HEK293 (cell line): ENCODE measurements around the gene CYP24A1.
A peak's percentile ranks its signal among the peaks of the same experiment; 100 is the strongest.

Experiments
- AEBP2 ChIP-seq: fragments of 450-650 bp; formaldehyde crosslinking; IDR thresholded peaks from 2 replicates; pipeline ENCODE4 v1.5.1; 2016; ENCODE audit warnings: missing biosample characterization, missing genetic modification characterization, borderline replicate concordance
- GLI2 ChIP-seq: fragments of 450-650 bp; formaldehyde crosslinking; IDR thresholded peaks from 2 replicates; pipeline ENCODE4; 2017; ENCODE audit warnings: missing biosample characterization, missing genetic modification characterization, low read depth, borderline replicate concordance
- MYNN ChIP-seq: fragments of 450-650 bp; formaldehyde crosslinking; IDR thresholded peaks from 2 replicates; pipeline ENCODE4 v1.5.1; 2016; ENCODE audit warnings: missing biosample characterization, missing genetic modification characterization, borderline replicate concordance
- OSR2 ChIP-seq: fragments of 450-650 bp; formaldehyde crosslinking; IDR thresholded peaks from 2 replicates; pipeline ENCODE4 v1.5.1; 2016; ENCODE audit warnings: missing biosample characterization, missing genetic modification characterization
- SETDB1 ChIP-seq: IDR thresholded peaks from one replicate; pipeline ENCODE4 v1.6.1; 2017; ENCODE audit warnings: mild to moderate bottlenecking, low read length, moderate library complexity, mixed read lengths; ENCODE audit not compliant: insufficient read length
- TCF7L2 ChIP-seq: IDR thresholded peaks from 2 replicates; pipeline ENCODE4 v1.6.1; 2011; ENCODE audit warnings: low read depth, mild to moderate bottlenecking, inconsistent platforms, low read length, moderate library complexity, borderline replicate concordance
- TRIM28 ChIP-seq: IDR thresholded peaks from 2 replicates; pipeline ENCODE4 v1.6.1; 2011; ENCODE audit warnings: low read length, control low read depth, borderline replicate concordance
- YY2 ChIP-seq: fragments of 450-650 bp; formaldehyde crosslinking; IDR thresholded peaks from 2 replicates; pipeline ENCODE4 v1.5.1; 2016; ENCODE audit warnings: missing biosample characterization, missing genetic modification characterization
- ZBTB17 ChIP-seq: fragments of 450-650 bp; formaldehyde crosslinking; IDR thresholded peaks from 2 replicates; pipeline ENCODE4 v1.5.1; 2016; ENCODE audit warnings: missing biosample characterization, missing genetic modification characterization
- ZFP37 ChIP-seq: fragments of 450-650 bp; formaldehyde crosslinking; IDR thresholded peaks from 2 replicates; pipeline ENCODE4 v1.5.1; 2016; ENCODE audit warnings: missing biosample characterization, missing genetic modification characterization
- ZIC2 ChIP-seq: fragments of 450-650 bp; formaldehyde crosslinking; IDR thresholded peaks from 2 replicates; pipeline ENCODE4 v1.5.1; 2016; ENCODE audit warnings: missing biosample characterization, missing genetic modification characterization
- ZNF112 ChIP-seq: fragments of 450-650 bp; formaldehyde crosslinking; IDR thresholded peaks from 2 replicates; pipeline ENCODE4 v1.5.0; 2017; ENCODE audit warnings: missing biosample characterization, missing genetic modification characterization
- ZNF114 ChIP-seq: fragments of 450-650 bp; formaldehyde crosslinking; IDR thresholded peaks from 2 replicates; pipeline ENCODE4 v1.5.0; 2017; ENCODE audit warnings: missing biosample characterization, missing genetic modification characterization
- ZNF174 ChIP-seq: fragments of 450-650 bp; formaldehyde crosslinking; IDR thresholded peaks from 2 replicates; pipeline ENCODE4 v1.5.0; 2017; ENCODE audit warnings: missing biosample characterization, mild to moderate bottlenecking, missing genetic modification characterization
- ZNF248 ChIP-seq: fragments of 450-650 bp; formaldehyde crosslinking; IDR thresholded peaks from 2 replicates; pipeline ENCODE4 v1.5.1; 2017; ENCODE audit warnings: missing biosample characterization, missing genetic modification characterization
- ZNF707 ChIP-seq: fragments of 450-650 bp; formaldehyde crosslinking; IDR thresholded peaks from 2 replicates; pipeline ENCODE4 v1.5.1; 2016; ENCODE audit warnings: missing biosample characterization, missing genetic modification characterization
- ZNF747 ChIP-seq: fragments of 450-650 bp; formaldehyde crosslinking; IDR thresholded peaks from 2 replicates; pipeline ENCODE4 v1.5.1; 2016; ENCODE audit warnings: missing biosample characterization, missing genetic modification characterization
- ZSCAN18 ChIP-seq: fragments of 450-650 bp; formaldehyde crosslinking; IDR thresholded peaks from 2 replicates; pipeline ENCODE4 v1.5.1; 2016; ENCODE audit warnings: missing biosample characterization, missing genetic modification characterization
- TF ChIP-seq, protein P1 (sequence below): fragments of 450-650 bp; formaldehyde crosslinking; IDR thresholded peaks from 2 replicates; pipeline ENCODE4 v1.5.1; 2016; ENCODE audit warnings: missing biosample characterization, missing genetic modification characterization
- TF ChIP-seq, protein P2 (sequence below): fragments of 450-650 bp; formaldehyde crosslinking; IDR thresholded peaks from 2 replicates; pipeline ENCODE4 v1.5.1; 2016; ENCODE audit warnings: missing biosample characterization, missing genetic modification characterization
- TF ChIP-seq, protein P3 (sequence below): fragments of 450-650 bp; formaldehyde crosslinking; IDR thresholded peaks from 2 replicates; pipeline ENCODE4 v1.5.1; 2016; ENCODE audit warnings: missing biosample characterization, missing genetic modification characterization
- TF ChIP-seq, protein P4 (sequence below): fragments of 450-650 bp; formaldehyde crosslinking; IDR thresholded peaks from 2 replicates; pipeline ENCODE4 v1.5.1; 2016; ENCODE audit warnings: missing biosample characterization, missing genetic modification characterization
- TF ChIP-seq, protein P5 (sequence below): fragments of 450-650 bp; formaldehyde crosslinking; IDR thresholded peaks from 2 replicates; pipeline ENCODE4 v1.5.1; 2016; ENCODE audit warnings: missing biosample characterization, missing genetic modification characterization
- TF ChIP-seq, protein P6 (sequence below): fragments of 450-650 bp; formaldehyde crosslinking; IDR thresholded peaks from 2 replicates; pipeline ENCODE4 v1.5.1; 2016; ENCODE audit warnings: missing biosample characterization, missing genetic modification characterization

The CYP24A1 gene

GRCh38 chr20:54207743-54208547, 34.2 kb upstream of the CYP24A1 start, which contains the start of gene PFDN4 (continued):
- TF ChIP-seq, protein P1, sequence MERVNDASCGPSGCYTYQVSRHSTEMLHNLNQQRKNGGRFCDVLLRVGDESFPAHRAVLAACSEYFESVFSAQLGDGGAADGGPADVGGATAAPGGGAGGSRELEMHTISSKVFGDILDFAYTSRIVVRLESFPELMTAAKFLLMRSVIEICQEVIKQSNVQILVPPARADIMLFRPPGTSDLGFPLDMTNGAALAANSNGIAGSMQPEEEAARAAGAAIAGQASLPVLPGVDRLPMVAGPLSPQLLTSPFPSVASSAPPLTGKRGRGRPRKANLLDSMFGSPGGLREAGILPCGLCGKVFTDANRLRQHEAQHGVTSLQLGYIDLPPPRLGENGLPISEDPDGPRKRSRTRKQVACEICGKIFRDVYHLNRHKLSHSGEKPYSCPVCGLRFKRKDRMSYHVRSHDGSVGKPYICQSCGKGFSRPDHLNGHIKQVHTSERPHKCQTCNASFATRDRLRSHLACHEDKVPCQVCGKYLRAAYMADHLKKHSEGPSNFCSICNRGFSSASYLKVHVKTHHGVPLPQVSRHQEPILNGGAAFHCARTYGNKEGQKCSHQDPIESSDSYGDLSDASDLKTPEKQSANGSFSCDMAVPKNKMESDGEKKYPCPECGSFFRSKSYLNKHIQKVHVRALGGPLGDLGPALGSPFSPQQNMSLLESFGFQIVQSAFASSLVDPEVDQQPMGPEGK (tag by site-specific recombination) = peak; percentile 88
- TF ChIP-seq, protein P2, sequence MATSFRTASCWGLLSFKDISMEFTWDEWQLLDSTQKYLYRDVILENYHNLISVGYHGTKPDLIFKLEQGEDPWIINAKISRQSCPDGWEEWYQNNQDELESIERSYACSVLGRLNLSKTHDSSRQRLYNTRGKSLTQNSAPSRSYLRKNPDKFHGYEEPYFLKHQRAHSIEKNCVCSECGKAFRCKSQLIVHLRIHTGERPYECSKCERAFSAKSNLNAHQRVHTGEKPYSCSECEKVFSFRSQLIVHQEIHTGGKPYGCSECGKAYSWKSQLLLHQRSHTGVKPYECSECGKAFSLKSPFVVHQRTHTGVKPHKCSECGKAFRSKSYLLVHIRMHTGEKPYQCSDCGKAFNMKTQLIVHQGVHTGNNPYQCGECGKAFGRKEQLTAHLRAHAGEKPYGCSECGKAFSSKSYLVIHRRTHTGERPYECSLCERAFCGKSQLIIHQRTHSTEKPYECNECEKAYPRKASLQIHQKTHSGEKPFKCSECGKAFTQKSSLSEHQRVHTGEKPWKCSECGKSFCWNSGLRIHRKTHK (tag by site-specific recombination) = no peak
- TF ChIP-seq, protein P3, sequence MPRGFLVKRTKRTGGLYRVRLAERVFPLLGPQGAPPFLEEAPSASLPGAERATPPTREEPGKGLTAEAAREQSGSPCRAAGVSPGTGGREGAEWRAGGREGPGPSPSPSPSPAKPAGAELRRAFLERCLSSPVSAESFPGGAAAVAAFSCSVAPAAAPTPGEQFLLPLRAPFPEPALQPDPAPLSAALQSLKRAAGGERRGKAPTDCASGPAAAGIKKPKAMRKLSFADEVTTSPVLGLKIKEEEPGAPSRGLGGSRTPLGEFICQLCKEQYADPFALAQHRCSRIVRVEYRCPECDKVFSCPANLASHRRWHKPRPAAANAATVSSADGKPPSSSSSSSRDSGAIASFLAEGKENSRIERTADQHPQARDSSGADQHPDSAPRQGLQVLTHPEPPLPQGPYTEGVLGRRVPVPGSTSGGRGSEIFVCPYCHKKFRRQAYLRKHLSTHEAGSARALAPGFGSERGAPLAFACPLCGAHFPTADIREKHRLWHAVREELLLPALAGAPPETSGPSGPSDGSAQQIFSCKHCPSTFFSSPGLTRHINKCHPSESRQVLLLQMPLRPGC (tag by site-specific recombination) = peak; percentile 52; the same call in 1 of the 2 replicates
- TF ChIP-seq ZNF174 (tag by site-specific recombination) = no peak
- TF ChIP-seq, protein P4, sequence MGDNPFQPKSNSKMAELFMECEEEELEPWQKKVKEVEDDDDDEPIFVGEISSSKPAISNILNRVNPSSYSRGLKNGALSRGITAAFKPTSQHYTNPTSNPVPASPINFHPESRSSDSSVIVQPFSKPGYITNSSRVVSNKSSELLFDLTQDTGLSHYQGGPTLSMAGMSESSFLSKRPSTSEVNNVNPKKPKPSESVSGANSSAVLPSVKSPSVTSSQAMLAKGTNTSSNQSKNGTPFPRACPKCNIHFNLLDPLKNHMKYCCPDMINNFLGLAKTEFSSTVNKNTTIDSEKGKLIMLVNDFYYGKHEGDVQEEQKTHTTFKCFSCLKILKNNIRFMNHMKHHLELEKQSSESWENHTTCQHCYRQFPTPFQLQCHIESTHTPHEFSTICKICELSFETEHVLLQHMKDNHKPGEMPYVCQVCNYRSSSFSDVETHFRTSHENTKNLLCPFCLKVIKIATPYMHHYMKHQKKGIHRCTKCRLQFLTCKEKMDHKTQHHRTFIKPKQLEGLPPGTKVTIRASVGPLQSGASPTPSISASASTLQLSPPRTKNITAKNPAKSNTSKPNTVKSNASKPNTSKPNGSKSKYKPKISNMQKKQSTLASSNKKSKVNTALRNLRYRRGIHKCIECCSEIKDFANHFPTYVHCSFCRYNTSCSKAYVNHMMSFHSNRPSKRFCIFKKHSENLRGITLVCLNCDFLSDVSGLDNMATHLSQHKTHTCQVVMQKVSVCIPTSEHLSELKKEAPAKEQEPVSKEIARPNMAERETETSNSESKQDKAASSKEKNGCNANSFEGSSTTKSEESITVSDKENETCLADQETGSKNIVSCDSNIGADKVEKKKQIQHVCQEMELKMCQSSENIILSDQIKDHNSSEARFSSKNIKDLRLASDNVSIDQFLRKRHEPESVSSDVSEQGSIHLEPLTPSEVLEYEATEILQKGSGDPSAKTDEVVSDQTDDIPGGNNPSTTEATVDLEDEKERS (tag by site-specific recombination) = peak; percentile 56; the same call in 1 of the 2 replicates
- TF ChIP-seq, protein P5, sequence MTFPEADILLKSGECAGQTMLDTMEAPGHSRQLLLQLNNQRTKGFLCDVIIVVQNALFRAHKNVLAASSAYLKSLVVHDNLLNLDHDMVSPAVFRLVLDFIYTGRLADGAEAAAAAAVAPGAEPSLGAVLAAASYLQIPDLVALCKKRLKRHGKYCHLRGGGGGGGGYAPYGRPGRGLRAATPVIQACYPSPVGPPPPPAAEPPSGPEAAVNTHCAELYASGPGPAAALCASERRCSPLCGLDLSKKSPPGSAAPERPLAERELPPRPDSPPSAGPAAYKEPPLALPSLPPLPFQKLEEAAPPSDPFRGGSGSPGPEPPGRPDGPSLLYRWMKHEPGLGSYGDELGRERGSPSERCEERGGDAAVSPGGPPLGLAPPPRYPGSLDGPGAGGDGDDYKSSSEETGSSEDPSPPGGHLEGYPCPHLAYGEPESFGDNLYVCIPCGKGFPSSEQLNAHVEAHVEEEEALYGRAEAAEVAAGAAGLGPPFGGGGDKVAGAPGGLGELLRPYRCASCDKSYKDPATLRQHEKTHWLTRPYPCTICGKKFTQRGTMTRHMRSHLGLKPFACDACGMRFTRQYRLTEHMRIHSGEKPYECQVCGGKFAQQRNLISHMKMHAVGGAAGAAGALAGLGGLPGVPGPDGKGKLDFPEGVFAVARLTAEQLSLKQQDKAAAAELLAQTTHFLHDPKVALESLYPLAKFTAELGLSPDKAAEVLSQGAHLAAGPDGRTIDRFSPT (tag by site-specific recombination) = no peak
- no peak for TF ChIP-seq TRIM28
- TF ChIP-seq SETDB1 = no peak
- no peak for TF ChIP-seq ZNF112 (tag by site-specific recombination)
- TF ChIP-seq ZFP37 = 0 out of 2 replicates have a peak, but pooled peaks have one; percentile 36
- TF ChIP-seq MYNN (tag by site-specific recombination) = no peak
- TF ChIP-seq ZNF747 (tag by site-specific recombination) = no peak
- peak; percentile 99 for TF ChIP-seq YY2
- TF ChIP-seq, protein P6, sequence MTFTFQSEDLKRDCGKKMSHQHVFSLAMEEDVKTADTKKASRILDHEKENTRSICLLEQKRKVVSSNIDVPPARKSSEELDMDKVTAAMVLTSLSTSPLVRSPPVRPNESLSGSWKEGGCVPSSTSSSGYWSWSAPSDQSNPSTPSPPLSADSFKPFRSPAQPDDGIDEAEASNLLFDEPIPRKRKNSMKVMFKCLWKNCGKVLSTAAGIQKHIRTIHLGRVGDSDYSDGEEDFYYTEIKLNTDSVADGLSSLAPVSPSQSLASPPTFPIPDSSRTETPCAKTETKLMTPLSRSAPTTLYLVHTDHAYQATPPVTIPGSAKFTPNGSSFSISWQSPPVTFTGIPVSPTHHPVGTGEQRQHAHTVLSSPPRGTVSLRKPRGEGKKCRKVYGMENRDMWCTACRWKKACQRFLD (tag by site-specific recombination) = no peak
- no peak for TF ChIP-seq ZNF707 (tag by site-specific recombination)
- no peak for TF ChIP-seq AEBP2 (tag by site-specific recombination)
- no peak for TF ChIP-seq ZNF248 (tag by site-specific recombination)
- TF ChIP-seq ZBTB17 (tag by site-specific recombination) = peak; percentile 87
- TF ChIP-seq ZIC2 (tag by site-specific recombination) = peak; percentile 71
- TF ChIP-seq OSR2 = no peak
- TF ChIP-seq GLI2 = no peak
- TF ChIP-seq ZNF114 (tag by site-specific recombination) = no peak
- peak; percentile 54; the same call in 1 of the 2 replicates for TF ChIP-seq ZSCAN18 (tag by site-specific recombination)
- peak; percentile 95 for TF ChIP-seq TCF7L2
